ENCODE data around the gene CST9L. TPM values are rescaled to one million over a fixed set of nuclear protein-coding genes. Genes with fewer than 3 reads are reported as not detected.
A peak's percentile ranks its signal among the peaks of the same experiment; 100 is the strongest.

Gene CST9L
- total and polyA plus RNA-seq, 2 of the 13 experiments (the other 11 are each of a cell fraction or from before 2014, with no cell fraction given), result 0.15 TPM; not detected in 1

DNA sequence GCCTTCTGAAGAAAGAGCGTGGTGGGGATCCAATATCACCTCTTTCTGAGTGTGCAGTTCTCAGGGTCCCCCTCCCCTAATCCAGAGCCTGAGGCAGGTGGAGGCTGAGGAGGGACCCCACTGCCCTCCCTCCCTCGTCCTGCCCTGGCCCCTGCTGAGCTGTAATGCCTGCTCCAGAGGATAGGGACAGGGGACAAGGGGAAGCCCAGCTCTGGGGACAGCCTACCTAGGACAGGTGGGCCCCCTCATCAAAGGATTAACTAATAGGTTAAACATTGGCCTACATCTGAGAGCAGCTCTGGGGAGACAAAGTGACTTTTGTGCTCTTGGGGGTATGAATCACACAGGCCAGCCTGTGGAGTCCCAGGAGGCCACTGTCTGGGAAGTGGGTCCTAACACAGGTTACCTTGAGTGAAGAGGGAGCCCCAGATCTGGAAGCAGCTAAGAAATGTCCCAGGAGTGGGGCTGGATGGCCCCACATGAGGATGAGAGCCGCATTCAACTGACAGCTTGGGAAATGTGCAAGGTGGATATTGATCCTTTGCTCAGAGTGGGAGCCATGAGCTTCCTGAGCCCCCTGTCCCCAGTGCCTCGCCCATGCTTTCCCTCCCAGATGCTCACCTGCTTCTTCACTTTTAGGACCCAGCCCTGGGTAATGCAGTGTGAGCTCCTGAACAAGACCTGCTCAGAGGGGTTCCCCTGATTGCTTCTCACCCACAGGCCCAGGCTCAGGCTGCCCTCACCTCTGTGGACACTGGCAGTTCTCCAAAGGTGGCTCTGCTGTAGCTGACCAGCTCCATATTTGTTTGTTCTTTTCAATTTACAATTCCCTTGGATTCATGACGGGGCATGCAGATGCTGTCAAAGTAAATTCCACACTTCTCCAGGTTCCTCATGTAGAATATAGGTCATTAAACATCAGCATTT is 17.8 kb upstream of the CST9L start (continued):
- TF ChIP-seq POLR2AphosphoS2 (IDR thresholded peaks at IDR 0.05; ENCODE audit: low read depth, low read length) (no peak), REPIN1 (CRISPR knock-in tag; IDR thresholded peaks at IDR 0.05; ENCODE audit: borderline replicate concordance, low read depth) (peak; percentile 86; the same call in 1 of the 2 replicates), PLRG1 (conservative IDR thresholded peaks at IDR 0.05) (no peak), ZNF737 (CRISPR knock-in tag; IDR thresholded peaks at IDR 0.05; ENCODE audit: borderline replicate concordance) (no peak), CBX1 (IDR thresholded peaks at IDR 0.05; ENCODE audit: low read depth) (no peak), ZNF160 (CRISPR knock-in tag; IDR thresholded peaks at IDR 0.05) (no peak), MED13 (CRISPR knock-in tag; IDR thresholded peaks at IDR 0.05) (0 out of 2 replicates have a peak, but pooled peaks have one; percentile 35), SMARCE1 (IDR thresholded peaks at IDR 0.05; ENCODE audit: borderline replicate concordance) (no peak), PRMT3 (CRISPR knock-in tag; IDR thresholded peaks at IDR 0.05; ENCODE audit: borderline replicate concordance, low read depth) (no peak), ZBTB20 (CRISPR knock-in tag; IDR thresholded peaks at IDR 0.05; ENCODE audit: borderline replicate concordance, low read depth) (peak; percentile 56; the same call in 1 of the 2 replicates), ZC3H4 (CRISPR knock-in tag; IDR thresholded peaks at IDR 0.05; ENCODE audit: borderline replicate concordance) (peak; percentile 51; the same call in 1 of the 2 replicates), ZNF562 (CRISPR knock-in tag; IDR thresholded peaks at IDR 0.05; ENCODE audit: borderline replicate concordance) (no peak), ZNF550 (CRISPR knock-in tag; IDR thresholded peaks at IDR 0.05; ENCODE audit: borderline replicate concordance) (peak; percentile 57; the same call in 1 of the 2 replicates), NCOA5 (CRISPR knock-in tag; IDR thresholded peaks at IDR 0.05) (no peak), MXI1 (IDR thresholded peaks at IDR 0.05; ENCODE audit: borderline replicate concordance, low read depth, low read length) (no peak), EZH2 (conservative IDR thresholded peaks at IDR 0.05; ENCODE audit: low read depth, low read length) (no peak), ZBTB7B (CRISPR knock-in tag; IDR thresholded peaks at IDR 0.05) (peak; percentile 98), NBN (conservative IDR thresholded peaks at IDR 0.05) (no peak)
- TF ChIP-seq, protein P1, sequence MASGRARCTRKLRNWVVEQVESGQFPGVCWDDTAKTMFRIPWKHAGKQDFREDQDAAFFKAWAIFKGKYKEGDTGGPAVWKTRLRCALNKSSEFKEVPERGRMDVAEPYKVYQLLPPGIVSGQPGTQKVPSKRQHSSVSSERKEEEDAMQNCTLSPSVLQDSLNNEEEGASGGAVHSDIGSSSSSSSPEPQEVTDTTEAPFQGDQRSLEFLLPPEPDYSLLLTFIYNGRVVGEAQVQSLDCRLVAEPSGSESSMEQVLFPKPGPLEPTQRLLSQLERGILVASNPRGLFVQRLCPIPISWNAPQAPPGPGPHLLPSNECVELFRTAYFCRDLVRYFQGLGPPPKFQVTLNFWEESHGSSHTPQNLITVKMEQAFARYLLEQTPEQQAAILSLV (CRISPR knock-in tag; IDR thresholded peaks at IDR 0.05; ENCODE audit: borderline replicate concordance), result no peak; the same call in 1 of the 2 replicates
- TF ChIP-seq, protein P2, sequence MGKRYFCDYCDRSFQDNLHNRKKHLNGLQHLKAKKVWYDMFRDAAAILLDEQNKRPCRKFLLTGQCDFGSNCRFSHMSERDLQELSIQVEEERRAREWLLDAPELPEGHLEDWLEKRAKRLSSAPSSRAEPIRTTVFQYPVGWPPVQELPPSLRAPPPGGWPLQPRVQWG (CRISPR knock-in tag; IDR thresholded peaks at IDR 0.05; ENCODE audit: borderline replicate concordance, low read depth), result no peak
- TF ChIP-seq, protein P3, sequence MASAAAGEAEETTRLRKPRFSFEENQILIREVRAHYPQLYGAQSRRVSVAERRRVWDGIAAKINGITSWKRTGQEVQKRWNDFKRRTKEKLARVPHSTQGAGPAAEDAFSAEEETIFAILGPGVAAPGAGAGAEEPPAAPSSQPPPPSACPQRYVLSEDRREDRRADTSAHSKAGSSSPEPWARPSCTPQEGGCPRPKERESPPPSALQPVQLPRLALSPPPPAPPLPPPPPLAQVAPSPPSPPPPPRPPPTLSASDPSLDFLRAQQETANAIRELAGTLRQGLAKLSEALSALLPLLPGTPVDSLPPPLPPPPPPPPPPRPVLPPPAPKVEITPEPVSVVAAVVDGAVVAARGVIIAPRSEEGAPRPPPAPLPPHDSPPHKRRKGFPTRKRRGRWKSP (CRISPR knock-in tag; IDR thresholded peaks at IDR 0.05), result peak; percentile 22; the same call in 1 of the 2 replicates
- TF ChIP-seq, protein P4, sequence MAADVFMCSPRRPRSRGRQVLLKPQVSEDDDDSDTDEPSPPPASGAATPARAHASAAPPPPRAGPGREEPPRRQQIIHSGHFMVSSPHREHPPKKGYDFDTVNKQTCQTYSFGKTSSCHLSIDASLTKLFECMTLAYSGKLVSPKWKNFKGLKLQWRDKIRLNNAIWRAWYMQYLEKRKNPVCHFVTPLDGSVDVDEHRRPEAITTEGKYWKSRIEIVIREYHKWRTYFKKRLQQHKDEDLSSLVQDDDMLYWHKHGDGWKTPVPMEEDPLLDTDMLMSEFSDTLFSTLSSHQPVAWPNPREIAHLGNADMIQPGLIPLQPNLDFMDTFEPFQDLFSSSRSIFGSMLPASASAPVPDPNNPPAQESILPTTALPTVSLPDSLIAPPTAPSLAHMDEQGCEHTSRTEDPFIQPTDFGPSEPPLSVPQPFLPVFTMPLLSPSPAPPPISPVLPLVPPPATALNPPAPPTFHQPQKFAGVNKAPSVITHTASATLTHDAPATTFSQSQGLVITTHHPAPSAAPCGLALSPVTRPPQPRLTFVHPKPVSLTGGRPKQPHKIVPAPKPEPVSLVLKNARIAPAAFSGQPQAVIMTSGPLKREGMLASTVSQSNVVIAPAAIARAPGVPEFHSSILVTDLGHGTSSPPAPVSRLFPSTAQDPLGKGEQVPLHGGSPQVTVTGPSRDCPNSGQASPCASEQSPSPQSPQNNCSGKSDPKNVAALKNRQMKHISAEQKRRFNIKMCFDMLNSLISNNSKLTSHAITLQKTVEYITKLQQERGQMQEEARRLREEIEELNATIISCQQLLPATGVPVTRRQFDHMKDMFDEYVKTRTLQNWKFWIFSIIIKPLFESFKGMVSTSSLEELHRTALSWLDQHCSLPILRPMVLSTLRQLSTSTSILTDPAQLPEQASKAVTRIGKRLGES (CRISPR knock-in tag; IDR thresholded peaks at IDR 0.05; ENCODE audit: borderline replicate concordance), result no peak
- TF ChIP-seq, protein P5, sequence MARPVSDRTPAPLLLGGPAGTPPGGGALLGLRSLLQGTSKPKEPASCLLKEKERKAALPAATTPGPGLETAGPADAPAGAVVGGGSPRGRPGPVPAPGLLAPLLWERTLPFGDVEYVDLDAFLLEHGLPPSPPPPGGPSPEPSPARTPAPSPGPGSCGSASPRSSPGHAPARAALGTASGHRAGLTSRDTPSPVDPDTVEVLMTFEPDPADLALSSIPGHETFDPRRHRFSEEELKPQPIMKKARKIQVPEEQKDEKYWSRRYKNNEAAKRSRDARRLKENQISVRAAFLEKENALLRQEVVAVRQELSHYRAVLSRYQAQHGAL (CRISPR knock-in tag; IDR thresholded peaks at IDR 0.05; ENCODE audit: not compliant biosample characterization), result peak; percentile 59
